Liver (tissue), 9 donors: ENCODE data around the gene BTAF1. TPM values are rescaled to one million over a fixed set of nuclear protein-coding genes. Genes with fewer than 3 reads are reported as not detected.

Source experiments
- DNase-seq: peaks from one replicate; pipeline ENCODE4 v3.0.0-alpha.2; 2017; ENCODE audit warnings: low spot score
- H3K27ac ChIP-seq, 2 donors: one replicate each; pipeline ENCODE4 v1.7.0; 2013; ENCODE audit warnings: inconsistent platforms in 2 of 2, low read length in 2 of 2, control low read depth in 1 of 2, low read depth in 1 of 2, mild to moderate bottlenecking in 1 of 2
- H3K27me3 ChIP-seq, 4 donors: one replicate each; pipeline versions ENCODE4 v1.6.1 to v1.7.0; 2013; ENCODE audit warnings: low read length in 3 of 4, inconsistent platforms in 1 of 4, mild to moderate bottlenecking in 1 of 4, moderate library complexity in 1 of 4; ENCODE audit not compliant: control insufficient read depth in 4 of 4, insufficient read depth in 4 of 4
- H3K36me3 ChIP-seq, 4 donors: one replicate each; pipeline versions ENCODE4 v1.6.1 to v1.7.0; 2013; ENCODE audit warnings: low read length in 3 of 4, mild to moderate bottlenecking in 3 of 4, low read depth in 1 of 4, moderate library complexity in 1 of 4; ENCODE audit not compliant: control insufficient read depth in 4 of 4, insufficient read depth in 3 of 4
- H3K4me1 ChIP-seq, 4 donors: one replicate each; pipeline versions ENCODE4 v1.6.1 to v1.7.0; 2013; ENCODE audit warnings: low read length in 3 of 4, mild to moderate bottlenecking in 3 of 4, moderate library complexity in 1 of 4; ENCODE audit not compliant: control insufficient read depth in 4 of 4, insufficient read depth in 4 of 4
- H3K4me3 ChIP-seq, 3 donors: one replicate each; pipeline versions ENCODE4 v1.6.1 to v1.7.0; 2013; ENCODE audit warnings: low read length in 3 of 3, control low read depth in 1 of 3, low read depth in 1 of 3, mild to moderate bottlenecking in 1 of 3
- H3K9ac ChIP-seq, 2 donors: one replicate each; pipeline ENCODE4 v1.7.0; 2013; ENCODE audit warnings: low read length in 2 of 2, mild to moderate bottlenecking in 2 of 2, moderate library complexity in 2 of 2, control low read depth in 1 of 2, low read depth in 1 of 2
- H3K9me3 ChIP-seq, 4 donors: one replicate each; pipeline versions ENCODE4 v1.6.1 to v1.7.0; 2013; ENCODE audit warnings: low read length in 3 of 4; ENCODE audit not compliant: control insufficient read depth in 4 of 4
- EGR1 ChIP-seq, 2 donors: IDR thresholded peaks; 2 replicates each; pipeline ENCODE4 v1.6.1; 2016 to 2018; ENCODE audit warnings: antibody characterized with exemption in 2 of 2, low read depth in 2 of 2
- FOXA2 ChIP-seq: IDR thresholded peaks from 2 replicates; pipeline ENCODE4 v1.6.1; 2016; ENCODE audit warnings: antibody characterized with exemption
- GABPA ChIP-seq, 2 donors: IDR thresholded peaks in 1 of 2; conservative IDR thresholded peaks in 1 of 2; 2 replicates each; pipeline ENCODE4 v1.6.1; 2016; ENCODE audit warnings: antibody characterized with exemption in 2 of 2, mild to moderate bottlenecking in 1 of 2, moderate library complexity in 1 of 2
- HNF4A ChIP-seq, 2 donors: conservative IDR thresholded peaks; 2 replicates each; pipeline ENCODE4 v1.6.1; 2016; ENCODE audit warnings: antibody characterized with exemption in 2 of 2, mild to moderate bottlenecking in 2 of 2
- HNF4G ChIP-seq: IDR thresholded peaks from 2 replicates; pipeline ENCODE4 v1.6.1; 2016; ENCODE audit warnings: antibody characterized with exemption
- JUND ChIP-seq, 2 donors: IDR thresholded peaks; 2 replicates each; pipeline ENCODE4 v1.6.1; 2016; ENCODE audit warnings: antibody characterized with exemption in 2 of 2
- NR2F2 ChIP-seq: IDR thresholded peaks from 2 replicates; pipeline ENCODE4 v1.6.1; 2016; ENCODE audit warnings: antibody characterized with exemption
- RAD21 ChIP-seq, 2 donors: IDR thresholded peaks; 2 replicates each; pipeline ENCODE4 v1.6.1; 2016; ENCODE audit warnings: antibody characterized with exemption in 2 of 2, mild to moderate bottlenecking in 2 of 2
- REST ChIP-seq: IDR thresholded peaks from 2 replicates; pipeline ENCODE4 v1.6.1; 2016; ENCODE audit warnings: antibody characterized with exemption, mild to moderate bottlenecking
- RXRA ChIP-seq, 2 donors: IDR thresholded peaks; 2 replicates each; pipeline ENCODE4 v1.6.1; 2017 to 2018; ENCODE audit warnings: antibody characterized with exemption in 2 of 2, mild to moderate bottlenecking in 1 of 2
- SP1 ChIP-seq: IDR thresholded peaks from 2 replicates; pipeline ENCODE4 v1.6.1; 2018; ENCODE audit warnings: antibody characterized with exemption, mild to moderate bottlenecking
- TAF1 ChIP-seq: conservative IDR thresholded peaks from 2 replicates; pipeline ENCODE4 v1.6.1; 2016; ENCODE audit warnings: antibody characterized with exemption, mild to moderate bottlenecking
- YY1 ChIP-seq: IDR thresholded peaks from 2 replicates; pipeline ENCODE4 v1.6.1; 2016; ENCODE audit warnings: antibody characterized with exemption, mild to moderate bottlenecking
- WGBS: extraction: QIAGEN DNeasy Blood & Tissue Kit; methylation state at CpG from one replicate; pipeline ENCODE4 v1.1.7; 2013; 5-methylcytosine and 5-hydroxymethylcytosine counted together
- polyA plus RNA-seq, 2 donors: library from polyadenylated mRNA; stranded (reverse) in 1 of 2; unstranded in 1 of 2; fragments of 200-250 nt in 1 of 2; fragments of >200 nt in 1 of 2; fragmentation: Nextera tagmentation in 1 of 2; extraction: Ambion mirVana in 1 of 2; gene quantifications; one replicate each; pipeline versions ENCODE4 v1.2.1 to v1.2.3, GENCODE V29; 2013 to 2015
- total RNA-seq, 2 donors: library from RNA; depleted of rRNA; stranded (reverse); fragments of >200 nt; gene quantifications; one replicate each; pipeline ENCODE4 v1.2.3, GENCODE V29; 2014
- TF ChIP-seq, protein P1 (sequence below): IDR thresholded peaks from 2 replicates; pipeline ENCODE4 v1.6.1; 2016; ENCODE audit warnings: antibody characterized with exemption
- TF ChIP-seq, protein P2 (sequence below): IDR thresholded peaks from 2 replicates; pipeline ENCODE4 v1.6.1; 2016; ENCODE audit warnings: antibody characterized with exemption
- TF ChIP-seq, protein P3 (sequence below): fragments of 150-350 bp; IDR thresholded peaks from 2 replicates; pipeline ENCODE4 v1.5.1; 2017; ENCODE audit warnings: improper control_type of control experiment, low read depth, low read length; ENCODE audit not compliant: missing input control
- donor health status: healthy.
- donor health status: healthy.
- donor health status: healthy.
- donor health status: healthy.
- donor health status: healthy.

Gene BTAF1
- total and polyA plus RNA-seq, 4 donors, result 5.9 to 49.6 (median 18.0) TPM

GRCh38 chr10:91875156-91875555 lies 48.4 kb upstream of the BTAF1 start:
- Histone ChIP-seq H3K27ac (no peak overlapping the region), H3K4me1 (no peaks in the 10 kb centered on the region), H3K9me3 (no peaks in the 10 kb centered on the region), H3K9ac (no peak overlapping the region), H3K27me3 (no peaks in the 10 kb centered on the region), H3K36me3 (no peaks in the 10 kb centered on the region), H3K4me3 (no peak overlapping the region)
- TF ChIP-seq, protein P1, sequence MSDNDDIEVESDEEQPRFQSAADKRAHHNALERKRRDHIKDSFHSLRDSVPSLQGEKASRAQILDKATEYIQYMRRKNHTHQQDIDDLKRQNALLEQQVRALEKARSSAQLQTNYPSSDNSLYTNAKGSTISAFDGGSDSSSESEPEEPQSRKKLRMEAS, result no peak
- TF ChIP-seq SP1 (no peak), EGR1 (IDR thresholded peaks at IDR 0.05; ENCODE audit: low read depth in 2 of 2) (no peak), HNF4G (no peak), RAD21 (IDR thresholded peaks at IDR 0.05) (no peak), NR2F2 (no peak)
- WGBS, result 98% methylated on average over 2 of the region's 2 CpGs
- no peak for DNase-seq

GRCh38 chr10:91875779-91876178 lies 47.8 kb upstream of the BTAF1 start:
- Histone ChIP-seq H3K4me3 (no peak overlapping the region), H3K27ac (no peak overlapping the region), H3K9me3 (no peaks in the 10 kb centered on the region), H3K36me3 (no peaks in the 10 kb centered on the region), H3K9ac (no peak overlapping the region), H3K4me1 (no peaks in the 10 kb centered on the region), H3K27me3 (no peaks in the 10 kb centered on the region)
- WGBS, result 86% methylated on average over 1 of the region's 1 CpG
- no peak for DNase-seq
- TF ChIP-seq HNF4G (no peak), RXRA (IDR thresholded peaks at IDR 0.05) (no peak)

DNA sequence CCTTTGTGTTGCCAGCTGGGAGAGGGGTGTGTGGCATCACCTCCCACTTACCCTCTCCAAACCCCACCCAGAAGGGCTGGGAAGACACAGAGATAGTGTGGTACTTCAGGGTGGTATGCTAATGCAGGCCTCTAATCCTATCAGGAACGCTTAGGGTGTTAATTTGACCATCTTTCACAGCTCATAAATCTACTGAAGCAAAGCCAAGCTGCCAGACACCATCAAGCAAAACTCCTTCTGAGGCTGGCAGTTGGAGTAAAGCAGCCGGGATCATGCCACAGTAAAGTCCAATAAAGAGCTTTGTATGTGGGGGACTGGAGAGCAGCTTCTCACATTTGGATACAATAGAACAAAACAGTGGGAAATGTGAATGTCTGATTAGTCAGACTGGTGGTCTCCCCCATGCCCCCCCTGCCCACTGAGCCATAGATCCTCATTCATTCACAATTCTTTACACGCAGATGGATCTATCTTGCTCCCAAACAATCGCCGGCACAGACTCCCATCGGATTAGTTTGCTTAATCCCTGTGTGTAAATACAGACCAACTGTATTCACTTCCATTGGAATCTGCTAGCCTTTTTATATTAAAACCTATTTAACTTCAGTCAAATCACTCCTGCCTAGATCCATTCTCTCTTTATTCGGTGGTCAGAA lies 43.9 kb upstream of the BTAF1 start:
- no peaks in the 10 kb centered on the region for H3K4me1 ChIP-seq
- no peak overlapping the region for H3K27ac ChIP-seq
- no peak overlapping the region for H3K4me3 ChIP-seq
- DNase-seq, result no peak
- TF ChIP-seq RXRA (IDR thresholded peaks at IDR 0.05) (no peak), YY1 (no peak), GABPA (IDR thresholded peaks at IDR 0.05 in 1 of 2, conservative IDR thresholded peaks at IDR 0.05 in 1 of 2) (no peak), HNF4G (no peak), HNF4A (conservative IDR thresholded peaks at IDR 0.05) (no peak)
- TF ChIP-seq, protein P2, sequence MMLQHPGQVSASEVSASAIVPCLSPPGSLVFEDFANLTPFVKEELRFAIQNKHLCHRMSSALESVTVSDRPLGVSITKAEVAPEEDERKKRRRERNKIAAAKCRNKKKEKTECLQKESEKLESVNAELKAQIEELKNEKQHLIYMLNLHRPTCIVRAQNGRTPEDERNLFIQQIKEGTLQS, result no peak
- H3K36me3 ChIP-seq, result no peaks in the 10 kb centered on the region
- no peak overlapping the region for H3K9ac ChIP-seq
- H3K9me3 ChIP-seq, result no peaks in the 10 kb centered on the region
- H3K27me3 ChIP-seq, result no peaks in the 10 kb centered on the region
- 34% methylated on average over 7 of the region's 7 CpGs for WGBS

GRCh38 chr10:91880310-91880709 lies 43.3 kb upstream of the BTAF1 start:
- no peaks in the 10 kb centered on the region for H3K36me3 ChIP-seq
- no peaks in the 10 kb centered on the region for H3K27me3 ChIP-seq
- no peaks in the 10 kb centered on the region for H3K4me1 ChIP-seq
- H3K4me3 ChIP-seq, result no peak overlapping the region
- no peak overlapping the region for H3K27ac ChIP-seq
- WGBS, result 49% methylated on average over 3 of the region's 3 CpGs
- H3K9me3 ChIP-seq, result no peaks in the 10 kb centered on the region
- DNase-seq, result no peak
- no peak overlapping the region for H3K9ac ChIP-seq
- TF ChIP-seq JUND (IDR thresholded peaks at IDR 0.05) (no peak), HNF4G (no peak), SP1 (no peak), REST (no peak), GABPA (IDR thresholded peaks at IDR 0.05 in 1 of 2, conservative IDR thresholded peaks at IDR 0.05 in 1 of 2) (no peak), HNF4A (conservative IDR thresholded peaks at IDR 0.05) (no peak), RAD21 (IDR thresholded peaks at IDR 0.05) (no peak), FOXA2 (no peak), TAF1 (no peak), RXRA (IDR thresholded peaks at IDR 0.05) (no peak)
- TF ChIP-seq, protein P1, result no peak
- TF ChIP-seq, protein P3, sequence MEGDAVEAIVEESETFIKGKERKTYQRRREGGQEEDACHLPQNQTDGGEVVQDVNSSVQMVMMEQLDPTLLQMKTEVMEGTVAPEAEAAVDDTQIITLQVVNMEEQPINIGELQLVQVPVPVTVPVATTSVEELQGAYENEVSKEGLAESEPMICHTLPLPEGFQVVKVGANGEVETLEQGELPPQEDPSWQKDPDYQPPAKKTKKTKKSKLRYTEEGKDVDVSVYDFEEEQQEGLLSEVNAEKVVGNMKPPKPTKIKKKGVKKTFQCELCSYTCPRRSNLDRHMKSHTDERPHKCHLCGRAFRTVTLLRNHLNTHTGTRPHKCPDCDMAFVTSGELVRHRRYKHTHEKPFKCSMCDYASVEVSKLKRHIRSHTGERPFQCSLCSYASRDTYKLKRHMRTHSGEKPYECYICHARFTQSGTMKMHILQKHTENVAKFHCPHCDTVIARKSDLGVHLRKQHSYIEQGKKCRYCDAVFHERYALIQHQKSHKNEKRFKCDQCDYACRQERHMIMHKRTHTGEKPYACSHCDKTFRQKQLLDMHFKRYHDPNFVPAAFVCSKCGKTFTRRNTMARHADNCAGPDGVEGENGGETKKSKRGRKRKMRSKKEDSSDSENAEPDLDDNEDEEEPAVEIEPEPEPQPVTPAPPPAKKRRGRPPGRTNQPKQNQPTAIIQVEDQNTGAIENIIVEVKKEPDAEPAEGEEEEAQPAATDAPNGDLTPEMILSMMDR, result no peak
